Measurements from ENCODE around the gene UBXN4. TPM values are rescaled to one million over a fixed set of nuclear protein-coding genes. Genes with fewer than 3 reads are reported as not detected.

Gene UBXN4
- total and polyA plus RNA-seq, 2 of the 13 experiments (the other 11 are each of a cell fraction or from before 2014, with no cell fraction given) = 74.2 to 104 TPM

GRCh38 chr2:135741395-135742324 is at the start of gene UBXN4 (continued):
- TF ChIP-seq HNRNPK (IDR thresholded peaks at IDR 0.05; ENCODE audit: low read depth, low read length, poor library complexity, severe bottlenecking) (peak; percentile 74), ZNF629 (CRISPR knock-in tag; conservative IDR thresholded peaks at IDR 0.05) (0 out of 2 replicates have a peak, but pooled peaks have one; percentile 24), SRSF1 (optimal IDR thresholded peaks at IDR 0.05; ENCODE audit: low read depth, low read length) (peak; percentile 96), ZNF782 (CRISPR knock-in tag; IDR thresholded peaks at IDR 0.05; ENCODE audit: borderline replicate concordance) (peak; percentile 30), PHF8 (CRISPR knock-in tag; IDR thresholded peaks at IDR 0.05) (peak; percentile 95), MAF1 (CRISPR knock-in tag; IDR thresholded peaks at IDR 0.05; ENCODE audit: borderline replicate concordance) (peak; percentile 94), ZNF776 (CRISPR knock-in tag; IDR thresholded peaks at IDR 0.05) (peak; percentile 96), NFYC (CRISPR knock-in tag; IDR thresholded peaks at IDR 0.05) (peak; percentile 68), ARNT2 (CRISPR knock-in tag; IDR thresholded peaks at IDR 0.05; ENCODE audit: low read depth) (peak; percentile 97), TFAP4 (IDR thresholded peaks at IDR 0.05; ENCODE audit: borderline replicate concordance, low read depth) (no peak; the same call in 1 of the 2 replicates), ZNF670 (CRISPR knock-in tag; IDR thresholded peaks at IDR 0.05; ENCODE audit: borderline replicate concordance) (peak; percentile 32; the same call in 1 of the 2 replicates), MYPOP (CRISPR knock-in tag; IDR thresholded peaks at IDR 0.05) (peak; percentile 91), ZNF646 (CRISPR knock-in tag; IDR thresholded peaks at IDR 0.05) (no peak), NFKB2 (CRISPR knock-in tag; IDR thresholded peaks at IDR 0.05; ENCODE audit: borderline replicate concordance) (peak; percentile 95; the same call in 1 of the 2 replicates), FOXP1 (IDR thresholded peaks at IDR 0.05) (no peak), FOXP1 (CRISPR knock-in tag; IDR thresholded peaks at IDR 0.05) (0 out of 2 replicates have a peak, but pooled peaks have one; percentile 28), NR1H2 (CRISPR knock-in tag; IDR thresholded peaks at IDR 0.05; ENCODE audit: borderline replicate concordance, low read depth) (peak; percentile 91; the same call in 1 of the 2 replicates), ZSCAN22 (CRISPR knock-in tag; IDR thresholded peaks at IDR 0.05) (0 out of 2 replicates have a peak, but pooled peaks have one; percentile 20), TEAD3 (CRISPR knock-in tag; optimal IDR thresholded peaks at IDR 0.05; ENCODE audit: borderline replicate concordance) (peak; percentile 90), BRD4 (CRISPR knock-in tag; IDR thresholded peaks at IDR 0.05) (peak; percentile 83), ARNTL (CRISPR knock-in tag; IDR thresholded peaks at IDR 0.05) (0 out of 2 replicates have a peak, but pooled peaks have one; percentile 38), GATAD2A (CRISPR knock-in tag; IDR thresholded peaks at IDR 0.05) (peak; percentile 67; the same call in 1 of the 2 replicates)

Data from HepG2 (cell line).